NB4 (cell line): ENCODE measurements around the gene EPB41L3.

Source experiments
- DNase-seq: peaks from one replicate; pipeline ENCODE4 v3.0.0; 2010; ENCODE audit warnings: low read depth
- H3K4me3 ChIP-seq: one replicate; pipeline ENCODE4 v1.5.1; 2011; ENCODE audit warnings: mild to moderate bottlenecking, low read depth, low read length, moderate library complexity
- CTCF ChIP-seq: IDR thresholded peaks from one replicate; pipeline ENCODE4 v1.5.1; 2012; ENCODE audit warnings: low read depth, low read length
- MYC ChIP-seq: IDR thresholded peaks from 2 replicates; pipeline ENCODE4 v1.6.1; 2011; ENCODE audit warnings: low read depth, low read length
- POLR2A ChIP-seq: IDR thresholded peaks from 2 replicates; pipeline ENCODE4 v1.6.1; 2011; ENCODE audit warnings: mild to moderate bottlenecking; ENCODE audit not compliant: insufficient read length; ENCODE audit errors: extremely low read depth
- TF ChIP-seq, protein P1 (sequence below): IDR thresholded peaks from 2 replicates; pipeline ENCODE4 v1.6.1; 2011; ENCODE audit warnings: low read depth, low read length

The EPB41L3 gene

DNA sequence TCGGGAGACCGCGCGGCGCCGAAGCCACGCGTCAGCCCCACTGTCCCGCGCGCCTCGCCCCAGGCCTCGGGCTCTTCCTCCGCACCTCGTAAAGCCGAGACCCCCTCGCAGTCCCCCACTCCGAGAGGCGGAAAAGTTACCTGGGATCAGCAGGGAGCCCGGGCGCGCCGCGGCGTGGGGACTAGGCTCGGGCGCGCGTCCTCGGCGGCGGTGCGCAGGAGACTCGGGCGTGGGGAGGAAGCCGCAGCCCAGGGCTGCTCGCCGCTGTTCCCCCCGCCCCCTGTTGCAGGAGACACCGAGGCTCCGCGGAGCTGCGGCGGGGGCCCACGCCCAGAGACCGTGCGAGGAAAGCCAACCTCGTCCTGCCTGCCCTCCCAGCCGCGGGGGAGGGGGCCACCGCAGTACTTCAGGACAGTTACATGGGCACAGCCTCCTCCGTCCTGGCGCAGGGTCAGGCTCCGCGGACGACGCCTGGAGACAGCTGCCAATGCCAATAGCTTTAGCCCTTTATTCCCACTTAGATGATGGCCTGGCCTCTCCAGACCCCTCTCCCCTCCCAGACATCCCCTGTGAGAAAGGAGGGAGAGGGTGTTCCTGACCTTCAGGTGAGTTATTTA, at the start of gene EPB41L3:
EPB41L3 (minus strand) TSS at position 225 of the 617 bp plus-strand sequence. CDS start 54,814 bp downstream, outside the sequence.
- TF ChIP-seq POLR2A (no peak), CTCF (no peak), MYC (no peak)
- TF ChIP-seq, protein P1, sequence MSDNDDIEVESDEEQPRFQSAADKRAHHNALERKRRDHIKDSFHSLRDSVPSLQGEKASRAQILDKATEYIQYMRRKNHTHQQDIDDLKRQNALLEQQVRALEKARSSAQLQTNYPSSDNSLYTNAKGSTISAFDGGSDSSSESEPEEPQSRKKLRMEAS, result no peak
- H3K4me3 ChIP-seq, result no peak within 1 kb of the TSS
- no peak for DNase-seq

DNA sequence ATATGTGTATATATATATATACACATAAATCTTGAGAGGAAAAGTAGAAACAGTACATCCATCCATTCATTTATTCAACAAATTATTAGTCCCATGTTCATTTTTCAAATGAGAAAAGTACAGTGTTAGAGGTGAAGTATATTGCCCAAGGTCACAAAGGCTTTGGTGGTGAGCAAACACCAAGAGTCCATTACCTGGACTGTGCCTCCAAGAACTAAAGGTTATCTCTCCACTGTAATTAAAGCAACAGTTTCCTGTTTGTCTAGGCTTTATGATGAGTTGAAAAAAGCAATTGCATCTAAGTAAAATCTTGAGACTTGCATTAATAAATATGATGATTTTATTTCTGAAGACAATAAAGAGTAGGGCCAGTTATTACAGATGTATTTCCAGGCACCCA, 44.7 kb upstream of the EPB41L3 start:
- TF ChIP-seq MYC, result no peak
- TF ChIP-seq, protein P1, result no peak
- no peak for TF ChIP-seq POLR2A
- no peak for TF ChIP-seq CTCF
- DNase-seq, result no peak

DNA sequence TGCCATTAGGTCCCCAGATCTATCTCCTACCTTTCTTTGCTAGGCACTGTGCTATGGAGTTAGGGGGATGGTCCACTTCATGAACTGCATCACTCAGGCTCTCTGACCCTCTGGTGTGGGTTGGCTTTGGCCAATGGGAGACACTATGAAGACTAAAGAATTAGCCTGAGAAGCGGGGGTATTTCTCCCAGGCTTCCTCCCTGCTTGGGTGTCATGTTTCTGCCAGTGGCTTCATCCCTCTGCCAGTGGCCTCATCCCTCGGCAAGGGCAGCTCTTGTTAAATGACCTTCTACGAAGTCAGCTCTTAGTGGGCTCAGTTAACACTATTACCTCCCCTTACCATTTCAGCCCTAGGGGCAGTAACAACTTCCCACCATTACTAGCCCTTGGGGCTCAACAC, 41.9 kb upstream of the EPB41L3 start:
- no peak for DNase-seq
- no peak overlapping the region for H3K4me3 ChIP-seq
- TF ChIP-seq, protein P1, result no peak
- no peak for TF ChIP-seq CTCF
- TF ChIP-seq POLR2A, result no peak
- no peak for TF ChIP-seq MYC

More for the DNA sequence above, 44.7 kb upstream of the EPB41L3 start:
- H3K4me3 ChIP-seq, result no peak overlapping the region

DNA sequence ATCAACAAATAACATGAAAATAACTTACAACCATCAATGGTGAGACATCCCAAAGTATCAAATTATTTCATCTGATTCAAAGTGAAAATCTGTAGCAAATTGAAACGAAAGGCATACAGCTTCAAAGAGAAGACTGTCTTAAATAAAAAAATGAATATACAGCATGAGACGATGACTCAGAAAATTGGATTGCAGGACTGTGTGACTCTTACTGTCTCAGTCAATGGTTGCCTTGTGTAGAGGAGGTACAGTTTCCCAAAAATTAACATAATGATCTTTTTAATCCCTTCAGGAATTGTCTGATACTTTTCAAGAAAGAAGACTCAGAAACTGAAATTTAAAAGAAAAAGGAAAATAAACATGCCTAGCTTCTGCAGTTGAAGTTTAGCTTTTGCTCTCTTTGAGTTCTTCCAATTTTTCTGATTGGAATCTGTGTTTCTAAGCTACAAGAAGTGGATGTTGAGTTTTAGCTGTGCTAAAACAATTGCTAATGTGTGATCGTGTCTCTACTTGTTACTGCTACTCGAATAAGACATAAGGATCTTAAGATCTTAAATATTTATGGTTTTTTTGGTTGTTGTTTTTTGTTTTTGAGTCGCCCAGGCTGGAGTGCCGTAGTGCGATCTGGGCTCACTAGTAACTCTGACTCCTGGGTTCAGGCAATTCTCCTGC, 41.1 kb upstream of the EPB41L3 start:
- no peak overlapping the region for H3K4me3 ChIP-seq
- no peak for DNase-seq
- no peak for TF ChIP-seq CTCF

- no peak for DNase-seq
These were observed 39.3 kb upstream of the EPB41L3 start for GRCh38 chr18:5582849-5583681.

More at GRCh38 chr18:5582849-5583681, 39.3 kb upstream of the EPB41L3 start:
- TF ChIP-seq, protein P1, result no peak
- TF ChIP-seq POLR2A (no peak), MYC (no peak), CTCF (no peak)
- H3K4me3 ChIP-seq, result no peak overlapping the region
